ENCODE results near the gene RAB12. TPM values are rescaled to one million over a fixed set of nuclear protein-coding genes. Genes with fewer than 3 reads are reported as not detected.

Gene RAB12
- total RNA-seq, 1 experiment from 2014 or later = 32.7 TPM

DNA sequence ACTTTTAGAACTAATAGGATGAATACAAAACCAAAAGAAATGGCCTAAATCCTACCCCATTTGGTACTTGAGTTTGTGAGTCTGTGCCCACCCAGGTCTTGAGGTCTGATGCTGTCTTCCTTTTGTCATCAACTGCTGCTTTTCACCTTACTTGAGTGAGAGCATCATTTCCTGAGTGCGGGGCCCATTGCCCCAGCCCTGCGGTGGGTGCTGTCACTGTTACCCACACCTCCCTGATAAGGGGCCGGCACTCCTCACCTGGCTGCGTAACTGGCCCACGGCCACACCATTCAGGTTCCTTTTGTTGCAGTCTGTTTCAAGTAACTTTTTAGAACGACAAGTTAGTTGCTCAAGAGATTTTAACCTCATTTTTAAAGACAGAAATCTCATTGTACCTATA, 25.3 kb downstream of the RAB12 start:
- Histone ChIP-seq H3K36me3 (ENCODE audit: control insufficient read depth in 1 of 2, insufficient read depth in 2 of 2, low read length in 2 of 2) (peaks cover 37 to 39% of the 10 kb centered on the region in 2 experiments), H3K27ac (ENCODE audit: low read depth, low read length) (no peak overlapping the region), H4K20me1 (ENCODE audit: insufficient read depth) (no peaks in the 10 kb centered on the region), H3K9me2 (ENCODE audit: insufficient read depth) (no peaks in the 10 kb centered on the region), H3K4me2 (ENCODE audit: low read length) (no peak overlapping the region), H3K9ac (ENCODE audit: low read length) (no peak overlapping the region), H2AFZ (ENCODE audit: low read depth, low read length, poor library complexity, severe bottlenecking) (no peak overlapping the region), H3K9me3 (ENCODE audit: control insufficient read depth in 1 of 2, insufficient read depth in 1 of 2, low read depth in 1 of 2, low read length in 2 of 2) (no peaks in the 10 kb centered on the region), H3K79me2 (ENCODE audit: insufficient read depth, low read length) (peaks cover 24% of the 10 kb centered on the region; the same call in 1 of the 2 replicates), H3K27me3 (ENCODE audit: insufficient read depth, low read length) (no peaks in the 10 kb centered on the region), H3K4me1 (ENCODE audit: control insufficient read depth in 1 of 2, insufficient read depth in 2 of 2, low read length in 2 of 2) (no peaks in the 10 kb centered on the region), H3K4me3 (replicated peaks in 1 of 2; ENCODE audit: low read depth in 1 of 2, low read length in 2 of 2) (no peak overlapping the region)
- no peak for TF ChIP-seq CBX3 (IDR thresholded peaks at IDR 0.05; ENCODE audit: low read depth)
- no peak for TF ChIP-seq EZH2 (IDR thresholded peaks at IDR 0.05)
- no peak for TF ChIP-seq POLR2AphosphoS5 (IDR thresholded peaks at IDR 0.05; ENCODE audit: low read depth, low read length)
- no peak for TF ChIP-seq CTCF (IDR thresholded peaks at IDR 0.05 in 2 of 3, conservative IDR thresholded peaks at IDR 0.05 in 1 of 3; ENCODE audit: borderline replicate concordance in 1 of 3, insufficient read depth in 1 of 3, low read depth in 2 of 3, low read length in 2 of 3)
- no peak for TF ChIP-seq ZFX (IDR thresholded peaks at IDR 0.05)
- intact Hi-C loops (cut with micrococcal nuclease) = no loop called here
- no peak for ATAC-seq
- POLR2A ChIA-PET = no interaction called here
- CTCF ChIA-PET = no interaction called here
- DNase-seq (ENCODE audit: low read depth, low spot score) = no peak
- no TSS peak for BruUV-seq (replicated peaks)
- RAD21 ChIA-PET (ENCODE audit: low non-redundant PET in 1 of 2, low total read pairs in 2 of 2, uncharacterized antibody in 2 of 2, unreplicated experiment in 2 of 2) = no interaction called here

DNA sequence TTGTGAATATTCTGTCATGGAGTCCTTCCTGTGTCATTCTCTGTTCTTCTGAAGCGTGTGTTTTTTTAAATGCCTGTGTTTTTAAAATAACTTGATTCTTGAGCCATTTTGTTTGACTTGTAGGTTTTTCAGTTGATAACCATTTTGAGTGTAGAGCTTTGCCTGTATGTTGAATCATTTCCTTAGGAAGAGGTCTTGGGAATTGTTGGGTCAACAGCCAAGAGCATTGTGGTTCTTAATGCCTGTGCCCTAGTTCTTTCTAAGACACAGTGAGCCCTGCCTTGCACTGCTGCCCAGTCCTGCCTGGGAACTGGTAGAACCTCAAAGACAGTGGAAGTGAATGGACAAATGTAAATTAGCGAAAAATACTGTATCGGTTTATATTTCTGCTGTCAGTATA, 25.9 kb downstream of the RAB12 start:
- intact Hi-C loops (cut with micrococcal nuclease) = no loop called here
- CTCF ChIA-PET = no interaction called here
- H3K4me2 ChIP-seq (ENCODE audit: low read length) = no peak overlapping the region
- TF ChIP-seq EZH2 (IDR thresholded peaks at IDR 0.05) (no peak), SIN3A (IDR thresholded peaks at IDR 0.05; ENCODE audit: low read depth) (no peak), POLR2A (IDR thresholded peaks at IDR 0.05; ENCODE audit: borderline replicate concordance, extremely low read depth, insufficient read depth, insufficient read length) (no peak), CBX3 (IDR thresholded peaks at IDR 0.05; ENCODE audit: low read depth) (no peak), SP1 (IDR thresholded peaks at IDR 0.05; ENCODE audit: low read depth) (no peak), YY1 (IDR thresholded peaks at IDR 0.05; ENCODE audit: extremely low read depth, insufficient replicate concordance, low read depth, low read length) (no peak), CEBPB (IDR thresholded peaks at IDR 0.05; ENCODE audit: low read depth) (no peak), CTCF (IDR thresholded peaks at IDR 0.05 in 2 of 3, conservative IDR thresholded peaks at IDR 0.05 in 1 of 3; ENCODE audit: borderline replicate concordance in 1 of 3, insufficient read depth in 1 of 3, low read depth in 2 of 3, low read length in 2 of 3) (no peak), ELF1 (IDR thresholded peaks at IDR 0.05; ENCODE audit: borderline replicate concordance, low read depth) (no peak), RAD21 (IDR thresholded peaks at IDR 0.05; ENCODE audit: low read depth) (no peak), EZH2phosphoT487 (IDR thresholded peaks at IDR 0.05; ENCODE audit: borderline replicate concordance) (no peak), EGR1 (IDR thresholded peaks at IDR 0.05; ENCODE audit: low read depth) (no peak), ZFX (IDR thresholded peaks at IDR 0.05) (no peak)
- TF ChIP-seq, protein P1, sequence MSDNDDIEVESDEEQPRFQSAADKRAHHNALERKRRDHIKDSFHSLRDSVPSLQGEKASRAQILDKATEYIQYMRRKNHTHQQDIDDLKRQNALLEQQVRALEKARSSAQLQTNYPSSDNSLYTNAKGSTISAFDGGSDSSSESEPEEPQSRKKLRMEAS (IDR thresholded peaks at IDR 0.05) = no peak

More for the DNA sequence above, 25.9 kb downstream of the RAB12 start:
- no peak overlapping the region for H2AFZ ChIP-seq (ENCODE audit: low read depth, low read length, poor library complexity, severe bottlenecking)
- H3K9ac ChIP-seq (ENCODE audit: low read length) = no peak overlapping the region
- H3K9me3 ChIP-seq (ENCODE audit: control insufficient read depth in 1 of 2, insufficient read depth in 1 of 2, low read depth in 1 of 2, low read length in 2 of 2) = no peaks in the 10 kb centered on the region
- no peak for DNase-seq (ENCODE audit: low read depth, low spot score)
- H3K4me3 ChIP-seq (replicated peaks in 1 of 2; ENCODE audit: low read depth in 1 of 2, low read length in 2 of 2) = no peak overlapping the region
- H3K36me3 ChIP-seq (ENCODE audit: control insufficient read depth in 1 of 2, insufficient read depth in 2 of 2, low read length in 2 of 2) = peaks cover 37 to 39% of the 10 kb centered on the region in 2 experiments
- BruUV-seq (replicated peaks) = no TSS peak
- ChIA-PET RAD21 (ENCODE audit: low non-redundant PET in 1 of 2, low total read pairs in 2 of 2, uncharacterized antibody in 2 of 2, unreplicated experiment in 2 of 2) (no interaction called here), POLR2A (no interaction called here)
- no peaks in the 10 kb centered on the region for H3K4me1 ChIP-seq (ENCODE audit: control insufficient read depth in 1 of 2, insufficient read depth in 2 of 2, low read length in 2 of 2)
- no peaks in the 10 kb centered on the region for H3K27me3 ChIP-seq (ENCODE audit: insufficient read depth, low read length)
- no peak overlapping the region for H3K27ac ChIP-seq (ENCODE audit: low read depth, low read length)
- no peak for ATAC-seq
- H3K9me2 ChIP-seq (ENCODE audit: insufficient read depth) = no peaks in the 10 kb centered on the region
- H3K79me2 ChIP-seq (ENCODE audit: insufficient read depth, low read length) = peaks cover 19% of the 10 kb centered on the region; the same call in 1 of the 2 replicates
- H4K20me1 ChIP-seq (ENCODE audit: insufficient read depth) = no peaks in the 10 kb centered on the region
